Sigmoid colon (tissue), 4 donors: ENCODE measurements around the gene MEIS1.
A peak's percentile ranks its signal among the peaks of the same experiment; 100 is the strongest.

Experiments used
- EP300 ChIP-seq, 4 donors: sonication (generic); formaldehyde crosslinking; IDR thresholded peaks; one replicate each; pipeline ENCODE4 v1.6.1; 2017; ENCODE audit warnings: antibody characterized with exemption in 4 of 4
- POLR2AphosphoS5 ChIP-seq, 4 donors: sonication (generic); formaldehyde crosslinking; IDR thresholded peaks; one replicate each; pipeline ENCODE4 v1.6.1; 2017; ENCODE audit warnings: antibody characterized with exemption in 4 of 4
- TF ChIP-seq, protein P1 (sequence below), 4 experiments: fragments of 450-650 bp in 3 of 4; fragments of 200-600 bp in 1 of 4; IDR thresholded peaks; one replicate each; pipeline ENCODE4 v1.5.1; 2016 to 2019; ENCODE audit warnings: antibody characterized with exemption in 4 of 4, mild to moderate bottlenecking in 3 of 4, moderate library complexity in 2 of 4

DNA sequence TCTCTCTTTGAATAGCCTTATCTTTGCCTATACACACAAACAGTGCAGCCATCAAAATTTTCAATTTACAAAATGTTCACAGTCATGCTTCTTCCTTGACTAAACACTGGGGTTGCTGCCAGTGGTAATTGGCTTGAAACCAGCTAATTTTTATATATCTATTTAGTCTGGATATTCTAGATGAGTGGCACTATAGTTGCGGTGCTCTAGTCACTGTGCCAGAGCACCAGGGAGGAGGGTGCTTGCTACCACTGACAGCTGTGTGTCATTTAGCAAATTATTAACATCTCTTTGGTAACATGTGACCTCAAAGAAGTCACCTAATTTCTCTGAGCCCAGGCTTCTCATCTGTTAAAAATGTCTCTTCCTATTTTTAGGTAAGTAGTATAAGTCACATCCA is 130.4 kb downstream of the MEIS1 start:
- TF ChIP-seq, protein P1, sequence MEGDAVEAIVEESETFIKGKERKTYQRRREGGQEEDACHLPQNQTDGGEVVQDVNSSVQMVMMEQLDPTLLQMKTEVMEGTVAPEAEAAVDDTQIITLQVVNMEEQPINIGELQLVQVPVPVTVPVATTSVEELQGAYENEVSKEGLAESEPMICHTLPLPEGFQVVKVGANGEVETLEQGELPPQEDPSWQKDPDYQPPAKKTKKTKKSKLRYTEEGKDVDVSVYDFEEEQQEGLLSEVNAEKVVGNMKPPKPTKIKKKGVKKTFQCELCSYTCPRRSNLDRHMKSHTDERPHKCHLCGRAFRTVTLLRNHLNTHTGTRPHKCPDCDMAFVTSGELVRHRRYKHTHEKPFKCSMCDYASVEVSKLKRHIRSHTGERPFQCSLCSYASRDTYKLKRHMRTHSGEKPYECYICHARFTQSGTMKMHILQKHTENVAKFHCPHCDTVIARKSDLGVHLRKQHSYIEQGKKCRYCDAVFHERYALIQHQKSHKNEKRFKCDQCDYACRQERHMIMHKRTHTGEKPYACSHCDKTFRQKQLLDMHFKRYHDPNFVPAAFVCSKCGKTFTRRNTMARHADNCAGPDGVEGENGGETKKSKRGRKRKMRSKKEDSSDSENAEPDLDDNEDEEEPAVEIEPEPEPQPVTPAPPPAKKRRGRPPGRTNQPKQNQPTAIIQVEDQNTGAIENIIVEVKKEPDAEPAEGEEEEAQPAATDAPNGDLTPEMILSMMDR (IDR thresholded peaks at IDR 0.05): no peak
- TF ChIP-seq EP300 (IDR thresholded peaks at IDR 0.05): no peak
- TF ChIP-seq POLR2AphosphoS5 (IDR thresholded peaks at IDR 0.05): peak in 1 of 4 donors; percentile 31
